Kidney (tissue), 14 donors: ENCODE data around the gene CTXND1. TPM values are rescaled to one million over a fixed set of nuclear protein-coding genes. Genes with fewer than 3 reads are reported as not detected.
A peak's percentile ranks its signal among the peaks of the same experiment; 100 is the strongest.

Experiments used
- DNase-seq, 5 donors: peaks; one replicate each; pipeline ENCODE4 v3.0.0-alpha.2; 2013 to 2020
- FAIRE-seq: peaks from 2 replicates; lab custom pipeline; 2012; peaks lifted over from hg19 to GRCh38; lab: Jason Lieb, UNC
- H3K27ac ChIP-seq, 2 donors: one replicate each; pipeline ENCODE4 v1.7.0; 2013; ENCODE audit warnings: low read depth in 2 of 2, low read length in 2 of 2, inconsistent platforms in 1 of 2
- H3K27me3 ChIP-seq: one replicate; pipeline ENCODE4 v1.7.1; 2013; ENCODE audit warnings: low read length, inconsistent platforms; ENCODE audit not compliant: control insufficient read depth, insufficient read depth
- H3K36me3 ChIP-seq, 3 donors: one replicate each; pipeline versions ENCODE4 v1.7.0 to v1.7.1; 2013; ENCODE audit warnings: low read length in 3 of 3, control low read depth in 1 of 3, inconsistent platforms in 1 of 3; ENCODE audit not compliant: insufficient read depth in 3 of 3, control insufficient read depth in 2 of 3
- H3K4me1 ChIP-seq, 3 donors: one replicate each; pipeline versions ENCODE4 v1.7.0 to v1.7.1; 2013; ENCODE audit warnings: low read length in 3 of 3, inconsistent platforms in 1 of 3, low read depth in 1 of 3; ENCODE audit not compliant: control insufficient read depth in 2 of 3, insufficient read depth in 2 of 3
- H3K4me3 ChIP-seq, 3 donors: one replicate each; pipeline versions ENCODE4 v1.7.0 to v1.8.1; 2013; ENCODE audit warnings: low read length in 3 of 3, control low read depth in 1 of 3, inconsistent platforms in 1 of 3
- H3K9ac ChIP-seq, 3 donors: one replicate each; pipeline versions ENCODE4 v1.7.0 to v1.7.1; 2013; ENCODE audit warnings: low read length in 3 of 3, control low read depth in 1 of 3, inconsistent platforms in 1 of 3
- H3K9me3 ChIP-seq, 3 donors: one replicate each; pipeline versions ENCODE4 v1.7.0 to v1.7.1; 2013; ENCODE audit warnings: low read length in 3 of 3, control low read depth in 1 of 3, inconsistent platforms in 1 of 3; ENCODE audit not compliant: control insufficient read depth in 2 of 3, insufficient read depth in 1 of 3
- intact Hi-C: fragments of 100-400 bp; cut with DNase I; formaldehyde crosslinking; loops from one replicate; pipeline ENCODE4 v1.11.1; 2022
- polyA plus RNA-seq: library from polyadenylated mRNA; stranded (reverse); fragments of 350-450 nt; fragmentation: Illumina TruSeq; extraction: RNeasy Lipid Tissue Mini Kit (QIAGEN cat#74804); gene quantifications from one replicate; pipeline ENCODE4 v1.2.3, GENCODE V29; 2014; ENCODE audit warnings: low read depth, low replicate concordance; ENCODE audit not compliant: insufficient read depth
- total RNA-seq: library from RNA; stranded (reverse); fragmentation: NEBNext Ultra II Directional; extraction: Animal tissue kit (Norgen Biotek cat#: 25700); gene quantifications from one replicate; pipeline ENCODE4 v1.2.1, GENCODE V29; 2021
- TF ChIP-seq, protein P1 (sequence below): IDR thresholded peaks from 3 replicates; pipeline ENCODE4 v1.5.1; 2012; ENCODE audit warnings: mild to moderate bottlenecking, moderate library complexity, borderline replicate concordance; ENCODE audit not compliant: insufficient read depth; ENCODE audit errors: extremely low read depth
- donor health status: control.
- donor health status: control.
- donor health status: control.
- donor health status: control.
- donor health status: control.
- donor health status: DM: yes; HTN: yes; CAD: no.
- donor health status: Normal renal cell carcinoma (clear cell type).

CTXND1 gene
- total and polyA plus RNA-seq, 2 donors from 2014 or later: 2.2 to 2.8 TPM

DNA sequence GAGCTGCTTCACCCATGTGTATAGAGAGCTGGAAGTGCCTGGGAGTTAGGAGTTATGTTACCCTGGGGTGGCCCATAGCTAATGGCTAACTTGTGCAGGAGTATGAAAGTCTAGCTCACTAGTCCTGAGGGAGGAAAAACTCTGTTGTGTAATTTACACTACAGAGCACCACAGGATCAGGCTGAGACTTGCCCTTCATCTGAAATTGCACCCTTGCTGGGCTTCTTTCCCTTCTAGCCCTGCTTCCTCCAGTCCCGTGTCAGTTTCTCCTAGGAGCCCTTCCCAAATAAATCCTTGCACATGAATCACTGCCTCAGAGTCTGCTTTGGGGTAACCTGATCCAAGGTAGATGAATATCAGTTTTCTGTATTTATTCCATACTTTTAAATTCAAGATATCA is 40.0 kb downstream of the CTXND1 start:
- H3K9me3 ChIP-seq: no peaks in the 10 kb centered on the region
- peaks cover 0 to 33% (median 15%) of the 10 kb centered on the region in 3 donors for H3K4me1 ChIP-seq
- TF ChIP-seq, protein P1, sequence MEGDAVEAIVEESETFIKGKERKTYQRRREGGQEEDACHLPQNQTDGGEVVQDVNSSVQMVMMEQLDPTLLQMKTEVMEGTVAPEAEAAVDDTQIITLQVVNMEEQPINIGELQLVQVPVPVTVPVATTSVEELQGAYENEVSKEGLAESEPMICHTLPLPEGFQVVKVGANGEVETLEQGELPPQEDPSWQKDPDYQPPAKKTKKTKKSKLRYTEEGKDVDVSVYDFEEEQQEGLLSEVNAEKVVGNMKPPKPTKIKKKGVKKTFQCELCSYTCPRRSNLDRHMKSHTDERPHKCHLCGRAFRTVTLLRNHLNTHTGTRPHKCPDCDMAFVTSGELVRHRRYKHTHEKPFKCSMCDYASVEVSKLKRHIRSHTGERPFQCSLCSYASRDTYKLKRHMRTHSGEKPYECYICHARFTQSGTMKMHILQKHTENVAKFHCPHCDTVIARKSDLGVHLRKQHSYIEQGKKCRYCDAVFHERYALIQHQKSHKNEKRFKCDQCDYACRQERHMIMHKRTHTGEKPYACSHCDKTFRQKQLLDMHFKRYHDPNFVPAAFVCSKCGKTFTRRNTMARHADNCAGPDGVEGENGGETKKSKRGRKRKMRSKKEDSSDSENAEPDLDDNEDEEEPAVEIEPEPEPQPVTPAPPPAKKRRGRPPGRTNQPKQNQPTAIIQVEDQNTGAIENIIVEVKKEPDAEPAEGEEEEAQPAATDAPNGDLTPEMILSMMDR: no peak
- FAIRE-seq (no peak), DNase-seq (no peak)
- intact Hi-C loops: no loop called here
- no peak overlapping the region for H3K9ac ChIP-seq
- no peak overlapping the region for H3K4me3 ChIP-seq
- H3K27me3 ChIP-seq: no peaks in the 10 kb centered on the region
- no peaks in the 10 kb centered on the region for H3K36me3 ChIP-seq
- H3K27ac ChIP-seq: peak overlapping the region in 1 of 2 donors; percentile 4

DNA sequence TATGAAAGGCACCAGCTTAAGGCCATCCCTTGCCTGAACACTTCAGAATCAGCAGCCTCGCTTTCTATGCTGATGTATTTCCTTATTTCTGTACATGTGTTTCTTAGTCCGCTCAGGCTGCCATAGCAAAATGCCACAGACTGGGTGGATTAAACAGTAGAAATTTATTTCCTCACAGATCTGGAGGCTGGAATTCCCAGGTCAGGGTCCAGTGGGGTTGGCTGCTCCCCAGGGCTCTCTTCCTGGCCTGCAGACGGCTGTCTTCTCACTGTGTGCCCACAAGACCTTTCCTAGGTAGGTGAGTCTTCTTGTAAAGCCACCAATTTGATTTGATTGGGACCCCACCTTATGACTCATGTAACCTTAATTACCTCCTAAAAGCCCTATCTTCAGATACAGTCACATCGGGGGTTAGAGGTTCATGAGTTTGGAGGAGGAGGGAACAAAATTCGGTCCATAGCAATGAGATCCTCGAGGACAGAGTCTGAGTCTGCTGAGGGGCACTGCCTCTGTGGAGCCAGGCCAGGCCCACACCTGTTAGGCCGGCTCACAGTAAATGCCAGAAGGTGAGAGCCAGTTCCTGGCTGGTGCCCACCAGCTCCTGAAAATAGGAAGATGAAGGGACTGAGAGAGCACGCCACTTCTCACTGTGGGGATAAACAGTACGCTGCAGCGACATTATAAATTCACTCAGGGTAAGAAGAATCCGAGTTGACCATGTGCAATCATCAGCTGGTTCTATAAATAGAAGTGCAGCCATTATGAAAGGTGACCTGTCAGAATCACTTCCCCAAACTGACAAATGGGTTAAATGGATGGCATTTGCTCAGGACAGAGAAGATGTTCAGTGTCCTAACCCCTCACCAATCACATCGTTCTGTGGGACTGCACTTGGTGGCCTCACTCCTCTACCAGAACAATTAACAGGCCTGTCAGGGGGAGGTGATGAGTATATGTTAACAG is 41.1 kb downstream of the CTXND1 start:
- no peaks in the 10 kb centered on the region for H3K9me3 ChIP-seq
- H3K36me3 ChIP-seq: no peaks in the 10 kb centered on the region
- FAIRE-seq: no peak
- peaks cover 0 to 33% (median 15%) of the 10 kb centered on the region in 3 donors for H3K4me1 ChIP-seq
- intact Hi-C loops: no loop called here
- no peak overlapping the region for H3K4me3 ChIP-seq
- H3K27ac ChIP-seq: peak overlapping the region; percentile 54 to 75
- H3K27me3 ChIP-seq: no peaks in the 10 kb centered on the region
- H3K9ac ChIP-seq: peak overlapping the region in 1 of 3 donors; percentile 38
- TF ChIP-seq, protein P1: no peak
- DNase-seq: no peak

DNA sequence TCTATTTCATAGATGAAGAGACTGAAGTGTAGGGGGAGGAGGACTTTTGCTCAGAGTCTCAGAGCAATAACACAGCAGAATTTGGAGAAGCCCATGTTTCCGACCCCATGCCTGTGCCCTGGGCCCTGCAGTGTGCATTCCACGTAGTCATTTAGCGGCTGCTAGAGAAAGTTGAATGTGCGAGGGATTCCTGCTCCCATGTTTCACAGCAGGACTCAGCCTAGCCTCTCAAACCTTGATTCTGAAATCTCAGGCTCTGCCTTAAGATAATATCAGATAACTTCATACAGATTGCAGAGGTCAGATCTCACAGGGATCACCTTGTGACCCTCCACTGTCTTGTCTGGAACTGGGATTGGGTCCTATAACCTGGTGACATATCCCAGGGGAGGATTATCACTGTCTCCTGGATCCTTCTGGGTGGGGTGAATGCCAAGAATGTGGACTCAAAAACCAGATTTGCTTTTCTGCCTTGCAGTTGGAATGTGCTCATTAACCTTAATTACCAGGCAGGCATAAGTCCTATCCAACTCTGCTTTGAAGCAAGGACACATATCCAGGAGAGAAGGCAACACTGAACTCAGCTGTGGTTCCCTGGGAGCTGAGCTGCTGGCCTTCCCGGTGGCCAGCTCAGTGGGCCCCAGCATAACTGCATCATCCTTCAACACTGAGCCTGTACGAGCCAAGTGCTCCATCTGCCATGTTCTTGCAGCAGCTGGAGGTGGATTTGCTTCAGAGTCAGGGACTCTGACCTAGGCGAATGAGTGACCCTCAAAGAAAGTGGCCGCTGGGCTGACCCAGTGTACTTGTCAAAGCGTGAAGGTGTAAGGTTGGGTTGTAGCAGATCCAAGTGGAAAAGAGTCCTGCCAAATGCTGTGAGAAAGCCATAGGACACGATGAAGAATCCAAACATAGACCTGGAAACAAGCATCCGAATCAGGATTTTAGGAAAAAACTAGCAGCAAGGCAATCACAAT is 43.0 kb downstream of the CTXND1 start:
- Histone ChIP-seq H3K4me3 (no peak overlapping the region), H3K9me3 (no peaks in the 10 kb centered on the region), H3K27ac (peak overlapping the region; percentile 48 to 51), H3K36me3 (no peaks in the 10 kb centered on the region), H3K4me1 (peaks cover 0 to 22% (median 10%) of the 10 kb centered on the region in 3 donors), H3K9ac (no peak overlapping the region), H3K27me3 (no peaks in the 10 kb centered on the region)
- TF ChIP-seq, protein P1: no peak
- DNase-seq (no peak), FAIRE-seq (no peak)
- intact Hi-C loops: no loop called here
